K562 (cell line): Measurements from ENCODE around the gene PHF21B. TPM values are rescaled to one million over a fixed set of nuclear protein-coding genes. Genes with fewer than 3 reads are reported as not detected.

Experiments used
- ATAC-seq: fragments of 200-7000 bp; cut with Tn5 transposase; 3 replicates; pipeline ENCODE4 v1.9.1; 2020; ENCODE audit warnings: moderate library complexity
- BruUV-seq: library from RNA; stranded (reverse); fragments of 400-500 nt; replicated peaks from 2 replicates; lab custom pipeline; 2021; lab: Mats Ljungman, UMichigan
- CTCF ChIA-PET: fragments of 300-600 bp; formaldehyde crosslinking; extraction: SDS; loops from one replicate; lab custom pipeline; 2021; ENCODE audit warnings: low intra/inter-chr PET ratio; lab: Yijun Ruan, JAX
- POLR2A ChIA-PET: fragments of 300-600, 350-650 bp; sonication (Branson Sonifier 250); formaldehyde crosslinking; extraction: SDS; loops from one replicate; lab custom pipeline; 2021; ENCODE audit warnings: antibody characterized with exemption, inconsistent platforms; lab: Yijun Ruan, JAX
- DNase-seq, 4 experiments: peaks; one replicate each; pipeline versions ENCODE4 v3.0.0 to v3.0.0-alpha.2; 2011 to 2018; ENCODE audit warnings: low spot score in 3 of 4, mixed read lengths in 3 of 4; ENCODE audit errors: extremely low read depth in 1 of 4
- FAIRE-seq: peaks from 2 replicates; lab custom pipeline; 2011; peaks lifted over from hg19 to GRCh38; lab: Jason Lieb, UNC
- H2AFZ ChIP-seq: 2 replicates; pipeline ENCODE4 v1.6.0; 2011; ENCODE audit warnings: low read depth, low read length, control low read depth, inconsistent platforms
- H3K27ac ChIP-seq: fragments of 200-600 bp; 3 replicates; pipeline ENCODE4 v1.8.0; 2011; ENCODE audit warnings: low read depth, mild to moderate bottlenecking, control low read depth, inconsistent platforms, low read length, moderate library complexity, mixed read lengths; ENCODE audit errors: extremely low read depth
- H3K27me3 ChIP-seq, 2 experiments: fragments of 300-600 bp in 1 of 2; 2 replicates in 1 of 2; 3 replicates in 1 of 2; pipeline versions ENCODE4 v1.6.0 to v1.8.0; 2011; ENCODE audit warnings: inconsistent platforms in 2 of 2, low read length in 2 of 2, mild to moderate bottlenecking in 1 of 2, mixed read lengths in 1 of 2, moderate library complexity in 1 of 2; ENCODE audit not compliant: control insufficient read depth in 2 of 2, insufficient read depth in 2 of 2
- H3K36me3 ChIP-seq: fragments of 300-600 bp; 3 replicates; pipeline ENCODE4 v1.8.0; 2011; ENCODE audit warnings: mild to moderate bottlenecking, low read length, inconsistent platforms; ENCODE audit not compliant: control insufficient read depth, insufficient read depth
- H3K4me1 ChIP-seq, 2 experiments: fragments of 200-600 bp in 1 of 2; replicated peaks in 1 of 2; 2 replicates in 1 of 2; 3 replicates in 1 of 2; pipeline versions ENCODE4 v1.5.1 to v1.8.0; 2011; ENCODE audit warnings: inconsistent platforms in 2 of 2, low read length in 2 of 2, mild to moderate bottlenecking in 1 of 2, mixed read lengths in 1 of 2, moderate library complexity in 1 of 2; ENCODE audit not compliant: control insufficient read depth in 2 of 2, insufficient read depth in 2 of 2
- H3K4me2 ChIP-seq: 2 replicates; pipeline ENCODE4 v1.6.1; 2011; ENCODE audit warnings: low read length, control low read depth, inconsistent platforms, mixed read lengths; ENCODE audit not compliant: insufficient read depth
- H3K4me3 ChIP-seq: fragments of 200-600 bp; sonication (generic), shearing (Covaris generic); 2 replicates; pipeline ENCODE4 v1.5.1; 2016; ENCODE audit warnings: control low read depth, inconsistent platforms
- H3K79me2 ChIP-seq: fragments of 200-600 bp; 3 replicates; pipeline ENCODE4 v1.8.0; 2011; ENCODE audit warnings: low read length, inconsistent platforms; ENCODE audit not compliant: control insufficient read depth, insufficient read depth
- H3K9ac ChIP-seq, 2 experiments: 2 replicates each; pipeline versions ENCODE4 v1.6.0 to v1.6.1; 2011; ENCODE audit warnings: low read depth in 2 of 2, low read length in 2 of 2, control low read depth in 1 of 2, inconsistent platforms in 1 of 2, mild to moderate bottlenecking in 1 of 2, mixed read lengths in 1 of 2; ENCODE audit not compliant: insufficient read depth in 1 of 2
- H3K9me1 ChIP-seq: one replicate; pipeline ENCODE4 v1.6.0; 2011; ENCODE audit warnings: inconsistent platforms, mild to moderate bottlenecking, low read length, moderate library complexity; ENCODE audit not compliant: control insufficient read depth, insufficient read depth
- H3K9me3 ChIP-seq: replicated peaks from 2 replicates; pipeline ENCODE4 v1.5.1; 2011; ENCODE audit warnings: low read depth, low read length, inconsistent platforms; ENCODE audit not compliant: control insufficient read depth, insufficient read depth
- H4K20me1 ChIP-seq: replicated peaks from 2 replicates; pipeline ENCODE4 v1.6.1; 2011; ENCODE audit warnings: low read length, inconsistent platforms, mixed read lengths; ENCODE audit not compliant: control insufficient read depth, insufficient read depth
- CREB3L1 ChIP-seq: fragments of 450-650 bp; IDR thresholded peaks from 2 replicates; pipeline ENCODE4 v1.6.1; 2014; ENCODE audit warnings: low read depth, mild to moderate bottlenecking, moderate library complexity, borderline replicate concordance
- DIDO1 ChIP-seq: fragments of 450-650 bp; IDR thresholded peaks from 2 replicates; pipeline ENCODE4 v1.6.1; 2016; ENCODE audit warnings: low read depth, missing biosample characterization, missing genetic modification characterization
- DPF2 ChIP-seq: fragments of 450-650 bp; IDR thresholded peaks from 2 replicates; pipeline ENCODE4 v1.6.1; 2016
- FOXJ2 ChIP-seq: fragments of 200-800 bp; sonication (Bioruptor generic); IDR thresholded peaks from 2 replicates; pipeline ENCODE4 v1.6.1; 2016; ENCODE audit warnings: missing genetic modification characterization, missing compliant biosample characterization
- MAFG ChIP-seq: fragments of 450-650 bp; conservative IDR thresholded peaks from 2 replicates; pipeline ENCODE4 v1.6.1; 2016; ENCODE audit warnings: missing genetic modification characterization, missing compliant biosample characterization
- MEF2A ChIP-seq: IDR thresholded peaks from 2 replicates; pipeline ENCODE4 v1.6.1; 2011; ENCODE audit warnings: low read depth, mild to moderate bottlenecking, low read length, moderate library complexity; ENCODE audit not compliant: control insufficient read depth
- MLX ChIP-seq, 2 experiments: fragments of 450-650 bp in 1 of 2; sonication (generic) in 1 of 2; formaldehyde crosslinking; conservative IDR thresholded peaks; 2 replicates each; pipeline versions ENCODE4 v1.4.0 to v1.8.1; 2020 to 2022; ENCODE audit warnings: mild to moderate bottlenecking in 1 of 2, missing genetic modification reagents in 1 of 2
- MTF1 ChIP-seq: fragments of 250-450 bp; sonication (Bioruptor Pico); IDR thresholded peaks from 2 replicates; pipeline ENCODE4 v1.9.0; 2021; ENCODE audit warnings: moderate library complexity, mild to moderate bottlenecking, inconsistent platforms, borderline replicate concordance
- PBX2 ChIP-seq, 2 experiments: IDR thresholded peaks in 1 of 2; conservative IDR thresholded peaks in 1 of 2; 2 replicates each; pipeline ENCODE4 v1.6.1; 2016; ENCODE audit warnings: low read depth in 2 of 2, mild to moderate bottlenecking in 1 of 2, missing compliant biosample characterization in 1 of 2, missing genetic modification characterization in 1 of 2, moderate library complexity in 1 of 2
- POLR2AphosphoS5 ChIP-seq: IDR thresholded peaks from 2 replicates; pipeline ENCODE4 v1.6.1; 2011; ENCODE audit warnings: mild to moderate bottlenecking, low read depth, low read length, moderate library complexity; ENCODE audit not compliant: control insufficient read depth, insufficient read depth
- SRSF7 ChIP-seq: fragments of 200-400 bp; formaldehyde crosslinking; optimal IDR thresholded peaks from 2 replicates; pipeline ENCODE3; 2017; ENCODE audit warnings: mild to moderate bottlenecking, low read depth, low read length
- ZNF146 ChIP-seq: IDR thresholded peaks from one replicate; pipeline ENCODE4 v1.6.1; 2018; ENCODE audit warnings: missing compliant biosample characterization; ENCODE audit not compliant: unreplicated experiment
- ZNF707 ChIP-seq: fragments of 250-450 bp; sonication (Bioruptor Pico); conservative IDR thresholded peaks from 2 replicates; pipeline ENCODE4 v1.8.0; 2022; ENCODE audit warnings: inconsistent platforms, mild to moderate bottlenecking, moderate library complexity
- whole genome bisulfite sequencing: fragments of 100-300 bp; shearing (Covaris generic); methylation state at CpG from one replicate; pipeline ENCODE4 v1.1.6; 2016; ENCODE audit warnings: low coverage, mixed read lengths; ENCODE audit not compliant: insufficient coverage; ENCODE audit errors: missing lambda C conversion rate; 5-methylcytosine and 5-hydroxymethylcytosine counted together
- in situ Hi-C: fragments of 300-500 bp; cut with MboI; formaldehyde crosslinking; loops from 4 replicates; pipeline ENCODE4 v1.15.0; 2018; ENCODE audit warnings: inconsistent platforms, mixed read lengths
- intact Hi-C: fragments of 100-400 bp; cut with micrococcal nuclease; formaldehyde crosslinking; loops from 2 replicates; pipeline ENCODE4 v1.14.2; 2022
- polyA plus RNA-seq, 8 experiments: library from polyadenylated mRNA; depleted of rRNA in 4 of 8; stranded (reverse) in 5 of 8; unstranded in 3 of 8; fragments of >200 nt; fragmentation: Nextera tagmentation in 2 of 8; fragmentation: Illumina TruSeq in 1 of 8; extraction: Ambion mirVana in 2 of 8; extraction: Trizol in 1 of 8; gene quantifications; 2 replicates each; pipeline versions ENCODE4 v1.2.1 to v1.2.3, GENCODE V29; 2011 to 2014; ENCODE audit warnings: inconsistent platforms in 1 of 8, missing spikeins in 1 of 8
- total RNA-seq, 7 experiments: library from RNA; depleted of rRNA in 6 of 7; stranded (reverse); fragments of >200 nt in 6 of 7; fragmentation: Illumina TruSeq in 2 of 7; extraction: Trizol in 2 of 7; gene quantifications; 2 replicates each; pipeline versions ENCODE4 v1.2.1 to v1.2.3, GENCODE V29; 2011 to 2021; ENCODE audit warnings: low replicate concordance in 1 of 7

Gene PHF21B
- total and polyA plus RNA-seq, 9 of the 15 experiments (the other 6 are each of a cell fraction or from before 2014, with no cell fraction given), result 0.04 TPM; not detected in 8

- Histone ChIP-seq H3K9me3 (no peaks in the 10 kb centered on the region), H3K27me3 (peaks cover 0 to 23% of the 10 kb centered on the region in 2 experiments; a peak in 2 of 5 replicates), H4K20me1 (0 out of 2 replicates have a peak, but pooled peaks cover 3% of the 10 kb centered on the region), H3K27ac (no peak overlapping the region), H3K36me3 (no peaks in the 10 kb centered on the region), H3K9me1 (no peaks in the 10 kb centered on the region), H3K4me1 (no peaks in the 10 kb centered on the region; a peak in 1 of 5 replicates), H3K4me3 (no peak overlapping the region), H2AFZ (no peak overlapping the region), H3K4me2 (no peak overlapping the region), H3K79me2 (no peaks in the 10 kb centered on the region), H3K9ac (no peak overlapping the region)
- 5% methylated on average over 13 of the region's 18 CpGs for WGBS
- TF ChIP-seq DPF2 (no peak), MLX (CRISPR knock-in tag; conservative IDR thresholded peaks at IDR 0.05) (no peak), ZNF707 (no peak), SRSF7 (no peak), DIDO1 (no peak), MEF2A (no peak), ZNF146 (CRISPR knock-in tag) (no peak), PBX2 (CRISPR knock-in tag; IDR thresholded peaks at IDR 0.05; ENCODE audit: low read depth) (no peak), PBX2 (tag; conservative IDR thresholded peaks at IDR 0.05; ENCODE audit: low read depth) (no peak), MAFG (no peak), CREB3L1 (no peak), FOXJ2 (no peak), POLR2AphosphoS5 (no peak), MTF1 (no peak)
- ChIA-PET POLR2A (no interaction called here), CTCF (no interaction called here)
- in situ Hi-C loops, result no loop called here
- intact Hi-C loops, result no loop called here
- FAIRE-seq (no peak), ATAC-seq (no peak), DNase-seq (no peak)
- BruUV-seq, result no TSS peak
Observed at GRCh38 chr22:44847892-44848291, 161.9 kb downstream of the PHF21B start.
